CD14-positive monocyte (primary cell): ENCODE data around the gene NCOA7. TPM values are rescaled to one million over a fixed set of nuclear protein-coding genes. Genes with fewer than 3 reads are reported as not detected.

Experiments used
- DNase-seq, 3 donors: peaks; one replicate each; pipeline ENCODE4 v3.0.0-alpha.2; 2011 to 2022
- H2AFZ ChIP-seq: 2 replicates; pipeline ENCODE4 v1.6.0; 2012; ENCODE audit warnings: mild to moderate bottlenecking, low read depth, low read length, inconsistent platforms; ENCODE audit not compliant: insufficient read depth, poor library complexity, severe bottlenecking
- H3K27ac ChIP-seq, 2 donors: 1 replicate in 1 of 2; 2 replicates in 1 of 2; pipeline ENCODE4 v1.5.1; 2012 to 2013; ENCODE audit warnings: low read length in 2 of 2, control low read depth in 1 of 2, inconsistent platforms in 1 of 2, low read depth in 1 of 2, mild to moderate bottlenecking in 1 of 2
- H3K27me3 ChIP-seq, 2 donors: one replicate each; pipeline versions ENCODE4 v1.6.0 to v1.6.1; 2011 to 2013; ENCODE audit warnings: low read length in 2 of 2; ENCODE audit not compliant: control insufficient read depth in 2 of 2, insufficient read depth in 2 of 2
- H3K36me3 ChIP-seq, 2 donors: replicated peaks in 1 of 2; 1 replicate in 1 of 2; 2 replicates in 1 of 2; pipeline versions ENCODE4 v1.5.1 to v1.6.1; 2012 to 2013; ENCODE audit warnings: low read length in 2 of 2, control low read depth in 1 of 2, inconsistent platforms in 1 of 2, mild to moderate bottlenecking in 1 of 2; ENCODE audit not compliant: insufficient read depth in 2 of 2, control insufficient read depth in 1 of 2
- H3K4me1 ChIP-seq, 2 donors: 1 replicate in 1 of 2; 2 replicates in 1 of 2; pipeline versions ENCODE4 v1.5.1 to v1.6.1; 2012 to 2013; ENCODE audit warnings: low read length in 2 of 2, control low read depth in 1 of 2, inconsistent platforms in 1 of 2, mild to moderate bottlenecking in 1 of 2, moderate library complexity in 1 of 2; ENCODE audit not compliant: insufficient read depth in 2 of 2, control insufficient read depth in 1 of 2
- H3K4me2 ChIP-seq: replicated peaks from 2 replicates; pipeline ENCODE3; 2012; ENCODE audit warnings: low read length, moderate library complexity, mild to moderate bottlenecking; ENCODE audit not compliant: poor library complexity, severe bottlenecking; ENCODE audit errors: extremely low read depth
- H3K4me3 ChIP-seq, 3 experiments: fragments of 200-600 bp in 1 of 3; sonication (generic) in 1 of 3; replicated peaks in 1 of 3; 1 replicate in 2 of 3; 2 replicates in 1 of 3; pipeline ENCODE4 v1.5.1; 2011 to 2013; ENCODE audit warnings: low read length in 3 of 3, mild to moderate bottlenecking in 3 of 3, control low read depth in 2 of 3, low read depth in 2 of 3, inconsistent platforms in 1 of 3, moderate library complexity in 1 of 3
- H3K79me2 ChIP-seq: 2 replicates; pipeline ENCODE4 v1.6.0; 2012; ENCODE audit warnings: mild to moderate bottlenecking, control low read depth, inconsistent platforms, low read length, moderate library complexity; ENCODE audit not compliant: insufficient read depth
- H3K9ac ChIP-seq: 2 replicates; pipeline ENCODE4 v1.6.0; 2017; ENCODE audit warnings: low read length, mild to moderate bottlenecking; ENCODE audit not compliant: insufficient read depth, poor library complexity, severe bottlenecking
- H3K9me3 ChIP-seq, 2 donors: replicated peaks in 1 of 2; 1 replicate in 1 of 2; 2 replicates in 1 of 2; pipeline versions ENCODE4 v1.5.1 to v1.6.1; 2012 to 2013; ENCODE audit warnings: low read length in 2 of 2, control low read depth in 1 of 2; ENCODE audit not compliant: control insufficient read depth in 1 of 2, insufficient read depth in 1 of 2
- H4K20me1 ChIP-seq: 2 replicates; pipeline ENCODE4 v1.6.0; 2012; ENCODE audit warnings: mild to moderate bottlenecking, low read length, control low read depth, moderate library complexity; ENCODE audit not compliant: insufficient read depth
- H3K27ac Mint-ChIP-seq, 7 donors: one replicate each; pipeline ENCODE4 v1.8.0; 2020; ENCODE audit warnings: mild to moderate bottlenecking in 7 of 7, mixed read lengths in 7 of 7, moderate library complexity in 6 of 7, inconsistent platforms in 2 of 7
- H3K27me3 Mint-ChIP-seq, 3 donors: one replicate each; pipeline ENCODE4 v1.8.0; 2021 to 2022; ENCODE audit warnings: low read depth in 3 of 3, mild to moderate bottlenecking in 3 of 3, mixed read lengths in 3 of 3, moderate library complexity in 3 of 3, inconsistent platforms in 1 of 3
- H3K36me3 Mint-ChIP-seq, 2 donors: one replicate each; pipeline ENCODE4 v1.8.0; 2020; ENCODE audit warnings: mixed read lengths in 2 of 2, inconsistent platforms in 1 of 2, mild to moderate bottlenecking in 1 of 2
- H3K4me1 Mint-ChIP-seq: one replicate; pipeline ENCODE4 v1.8.0; 2020; ENCODE audit warnings: mild to moderate bottlenecking, mixed read lengths
- H3K4me3 Mint-ChIP-seq, 2 donors: one replicate each; pipeline ENCODE4 v1.8.0; 2020; ENCODE audit warnings: mild to moderate bottlenecking in 2 of 2, mixed read lengths in 2 of 2, moderate library complexity in 1 of 2
- H3K9me3 Mint-ChIP-seq, 7 donors: one replicate each; pipeline ENCODE4 v1.8.0; 2020 to 2022; ENCODE audit warnings: mixed read lengths in 7 of 7, mild to moderate bottlenecking in 6 of 7, moderate library complexity in 6 of 7, inconsistent platforms in 2 of 7
- WGBS: methylation state at CpG from one replicate; pipeline ENCODE4 v1.1.5; 2013; ENCODE audit warnings: missing lambda C conversion rate; ENCODE audit not compliant: insufficient coverage; 5-methylcytosine and 5-hydroxymethylcytosine counted together
- intact Hi-C, 2 donors: fragments of 100-400 bp; cut with micrococcal nuclease; formaldehyde crosslinking; loops; one replicate each; pipeline versions ENCODE4 v1.15.0 to v1.15.1; 2023
- polyA plus RNA-seq, 3 donors: library from polyadenylated mRNA; depleted of rRNA in 1 of 3; unstranded in 2 of 3; stranded (reverse) in 1 of 3; fragments of 300-500 nt in 2 of 3; fragments of >200 nt in 1 of 3; fragmentation: Illumina TruSeq in 2 of 3; gene quantifications; 1 replicate in 2 of 3; 2 replicates in 1 of 3; pipeline ENCODE4 v1.2.3, GENCODE V29; 2012 to 2021
- TF ChIP-seq, protein P1 (sequence below): fragments of 200-600 bp; IDR thresholded peaks from one replicate; pipeline ENCODE4 v1.8.0; 2022; ENCODE audit warnings: antibody characterized with exemption, mild to moderate bottlenecking

Gene NCOA7
- polyA plus RNA-seq, 3 donors, result 8.3 to 21.9 (median 11.2) TPM

GRCh38 chr6:125742024-125742423, 48.7 kb upstream of the NCOA7 start:
- intact Hi-C loops, result no loop called here
- Histone ChIP-seq H3K27ac (no peak overlapping the region), H3K9ac (no peak overlapping the region), H3K4me1 (peaks cover 2 to 7% of the 10 kb centered on the region in 2 donors), H3K36me3 (no peaks in the 10 kb centered on the region), H3K79me2 (no peaks in the 10 kb centered on the region), H3K27me3 (peaks cover 56 to 76% of the 10 kb centered on the region in 2 donors), H3K4me3 (no peak overlapping the region), H3K4me2 (no peak overlapping the region), H2AFZ (no peak overlapping the region), H4K20me1 (no peaks in the 10 kb centered on the region), H3K9me3 (peaks cover 0 to 7% of the 10 kb centered on the region in 2 donors)
- WGBS, result 95% methylated on average over 2 of the region's 2 CpGs
- H3K36me3 Mint-ChIP-seq, result peaks cover 4 to 5% of the 10 kb centered on the region in 2 donors
- TF ChIP-seq, protein P1, sequence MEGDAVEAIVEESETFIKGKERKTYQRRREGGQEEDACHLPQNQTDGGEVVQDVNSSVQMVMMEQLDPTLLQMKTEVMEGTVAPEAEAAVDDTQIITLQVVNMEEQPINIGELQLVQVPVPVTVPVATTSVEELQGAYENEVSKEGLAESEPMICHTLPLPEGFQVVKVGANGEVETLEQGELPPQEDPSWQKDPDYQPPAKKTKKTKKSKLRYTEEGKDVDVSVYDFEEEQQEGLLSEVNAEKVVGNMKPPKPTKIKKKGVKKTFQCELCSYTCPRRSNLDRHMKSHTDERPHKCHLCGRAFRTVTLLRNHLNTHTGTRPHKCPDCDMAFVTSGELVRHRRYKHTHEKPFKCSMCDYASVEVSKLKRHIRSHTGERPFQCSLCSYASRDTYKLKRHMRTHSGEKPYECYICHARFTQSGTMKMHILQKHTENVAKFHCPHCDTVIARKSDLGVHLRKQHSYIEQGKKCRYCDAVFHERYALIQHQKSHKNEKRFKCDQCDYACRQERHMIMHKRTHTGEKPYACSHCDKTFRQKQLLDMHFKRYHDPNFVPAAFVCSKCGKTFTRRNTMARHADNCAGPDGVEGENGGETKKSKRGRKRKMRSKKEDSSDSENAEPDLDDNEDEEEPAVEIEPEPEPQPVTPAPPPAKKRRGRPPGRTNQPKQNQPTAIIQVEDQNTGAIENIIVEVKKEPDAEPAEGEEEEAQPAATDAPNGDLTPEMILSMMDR, result no peak
- H3K27ac Mint-ChIP-seq, result no peak overlapping the region
- peaks cover 0 to 8% (median 4%) of the 10 kb centered on the region in 7 donors for H3K9me3 Mint-ChIP-seq
- peaks cover 10% of the 10 kb centered on the region for H3K4me1 Mint-ChIP-seq
- peak overlapping the region in 1 of 2 donors; percentile 6 for H3K4me3 Mint-ChIP-seq
- DNase-seq, result no peak
- H3K27me3 Mint-ChIP-seq, result peaks cover 42 to 67% (median 58%) of the 10 kb centered on the region in 3 donors

GRCh38 chr6:125742464-125743120, 48.2 kb upstream of the NCOA7 start:
- peaks cover 58 to 82% of the 10 kb centered on the region in 2 donors for H3K27me3 ChIP-seq
- H3K4me1 Mint-ChIP-seq, result peaks cover 15% of the 10 kb centered on the region
- H3K4me3 Mint-ChIP-seq, result peak overlapping the region in 1 of 2 donors; percentile 39
- H4K20me1 ChIP-seq, result no peaks in the 10 kb centered on the region
- TF ChIP-seq, protein P1, result no peak
- H3K79me2 ChIP-seq, result no peaks in the 10 kb centered on the region
- no peak for DNase-seq
- no peak overlapping the region for H2AFZ ChIP-seq
- H3K27ac Mint-ChIP-seq, result no peak overlapping the region
- peaks cover 7 to 13% of the 10 kb centered on the region in 2 donors for H3K4me1 ChIP-seq
- whole genome bisulfite sequencing, result 100% methylated on average over 1 of the region's 5 CpGs
- peaks cover 4 to 7% of the 10 kb centered on the region in 2 donors for H3K36me3 Mint-ChIP-seq
- H3K36me3 ChIP-seq, result no peaks in the 10 kb centered on the region
- H3K27ac ChIP-seq, result no peak overlapping the region
- H3K4me3 ChIP-seq, result no peak overlapping the region
- peaks cover 48 to 71% (median 61%) of the 10 kb centered on the region in 3 donors for H3K27me3 Mint-ChIP-seq
- intact Hi-C loops, result no loop called here
- H3K9me3 Mint-ChIP-seq, result peaks cover 0 to 8% (median 5%) of the 10 kb centered on the region in 7 donors
- peaks cover 0 to 7% of the 10 kb centered on the region in 2 donors for H3K9me3 ChIP-seq
- H3K4me2 ChIP-seq, result no peak overlapping the region
- H3K9ac ChIP-seq, result no peak overlapping the region
